HG03378 (cell line): ENCODE data around the gene KLHDC4.
"Not testable (repeated sequence)": the region's sequence is repeated elsewhere in the genome, so short reads cannot be mapped to it uniquely, and the experiment has no call there.

Experiments
- ATAC-seq: cut with Tn5 transposase; IDR thresholded peaks from one replicate; pipeline ENCODE4 v1.9.1; 2021; ENCODE audit warnings: mild to moderate bottlenecking, moderate library complexity; ENCODE audit not compliant: unreplicated experiment

KLHDC4 gene

DNA sequence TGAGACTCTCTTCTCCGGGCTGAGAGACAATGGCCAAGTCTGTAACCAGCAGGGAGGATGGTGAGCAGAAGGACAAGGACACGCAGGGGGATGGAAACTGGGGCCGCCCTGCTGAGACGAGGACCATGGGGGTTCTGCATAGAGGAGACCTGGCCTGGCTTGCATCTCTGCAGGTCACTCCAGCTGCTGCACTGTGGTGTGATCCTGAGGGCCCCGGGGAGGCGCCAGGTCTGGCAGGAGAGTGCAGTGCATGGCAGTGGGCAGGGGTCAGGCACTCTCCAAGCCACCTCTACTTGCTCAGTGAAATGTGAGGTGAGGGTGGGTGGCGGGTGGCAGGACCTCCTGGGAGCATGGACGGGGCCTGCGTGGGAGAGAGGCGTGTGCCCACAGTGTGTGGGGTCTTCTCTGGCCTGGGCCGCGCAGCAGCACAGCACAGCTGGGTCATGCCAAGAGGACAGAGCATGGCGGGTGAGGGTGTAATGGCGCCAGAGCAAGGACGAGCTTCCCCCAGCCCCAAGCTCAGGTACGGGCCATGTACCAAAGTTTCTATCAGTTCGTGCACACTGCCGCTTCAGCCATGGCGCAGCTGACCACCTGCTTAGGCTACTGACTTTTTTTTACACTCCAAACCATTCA, 43.1 kb downstream of the KLHDC4 start:
- ATAC-seq = no peak

DNA sequence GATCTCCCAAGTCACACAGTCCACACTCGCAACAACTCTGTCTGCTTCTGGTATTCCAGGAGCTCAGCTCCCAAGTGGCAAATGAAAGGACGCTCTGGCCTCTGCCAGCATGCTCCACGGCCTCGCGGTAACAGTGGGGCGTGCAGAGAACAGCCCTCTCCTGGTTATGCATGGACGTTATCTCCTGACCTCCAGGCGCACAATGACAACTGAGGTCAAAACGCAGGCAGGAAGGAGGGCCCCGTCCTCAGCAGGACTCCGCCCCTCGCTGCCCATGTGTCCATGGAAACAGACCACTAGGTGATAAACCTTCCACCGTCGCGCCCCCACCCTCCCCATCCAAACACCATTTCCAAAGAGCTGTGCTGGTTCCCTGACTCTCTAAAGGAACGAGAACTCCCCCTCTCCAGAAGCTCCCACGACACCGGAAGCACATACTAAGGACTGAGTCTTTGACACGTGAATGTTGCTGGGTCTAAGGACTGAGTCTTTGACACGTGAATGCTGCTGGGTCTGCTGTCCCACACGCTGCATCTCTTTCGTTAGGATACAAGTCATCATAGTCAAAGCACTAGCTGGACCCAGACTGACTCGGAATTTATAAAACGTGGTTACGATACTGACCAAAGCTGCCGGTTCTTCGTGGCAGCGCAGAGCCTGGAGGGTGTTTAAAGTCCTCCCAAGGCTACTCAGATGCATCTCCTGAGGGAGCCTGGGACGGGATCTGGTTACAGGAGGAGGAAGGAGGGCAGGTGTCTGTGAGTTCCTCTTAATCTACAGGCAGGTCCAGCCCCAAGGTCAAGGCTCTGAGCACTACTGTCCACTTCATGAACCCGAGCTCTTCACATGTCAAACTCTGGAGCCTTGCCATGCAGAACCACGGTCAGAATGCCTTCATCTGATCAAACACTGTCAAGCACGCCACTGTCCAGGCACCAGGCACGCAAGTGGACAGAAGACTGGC, 43.9 kb downstream of the KLHDC4 start:
- ATAC-seq = no peak

DNA sequence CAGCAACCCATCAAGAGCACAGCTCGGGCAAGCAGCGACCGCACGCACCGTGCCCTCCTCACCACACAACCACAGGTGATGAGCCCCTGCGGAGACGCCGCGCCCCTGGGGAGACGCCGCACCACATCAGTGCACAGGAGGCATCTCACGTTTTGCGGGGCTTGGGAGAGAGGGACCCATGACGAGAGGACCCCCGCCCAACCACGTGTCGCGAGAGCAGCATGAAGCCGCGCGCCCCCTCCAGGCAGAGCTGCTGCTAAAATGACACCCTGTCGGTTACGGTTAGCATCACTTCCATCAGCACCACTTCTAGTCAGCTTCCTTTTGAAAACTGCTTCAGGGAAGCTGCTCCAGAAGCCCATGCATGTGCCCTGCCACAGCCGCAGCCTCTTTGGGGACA, 45.3 kb downstream of the KLHDC4 start:
- ATAC-seq = no peak

DNA sequence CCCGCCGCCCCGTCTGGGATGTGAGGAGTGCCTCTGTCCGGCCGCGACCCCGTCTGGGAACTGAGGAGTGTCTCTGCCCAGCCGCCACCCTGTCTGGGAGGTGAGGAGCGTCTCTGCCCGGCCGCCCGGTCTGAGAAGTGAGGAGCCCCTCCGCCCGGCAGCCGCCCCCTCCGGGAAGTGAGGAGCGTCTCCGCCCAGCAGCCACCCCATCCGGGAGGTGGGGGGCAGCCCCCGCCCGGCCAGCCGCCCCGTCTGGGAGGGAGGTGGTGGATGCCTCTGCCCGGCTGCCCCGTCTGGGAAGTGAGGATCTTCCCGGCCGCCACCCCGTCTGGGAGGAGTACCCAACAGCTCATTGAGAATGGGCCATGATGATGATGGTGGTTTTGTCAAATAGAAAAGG, 47.0 kb downstream of the KLHDC4 start:
- ATAC-seq = not testable (repeated sequence)

DNA sequence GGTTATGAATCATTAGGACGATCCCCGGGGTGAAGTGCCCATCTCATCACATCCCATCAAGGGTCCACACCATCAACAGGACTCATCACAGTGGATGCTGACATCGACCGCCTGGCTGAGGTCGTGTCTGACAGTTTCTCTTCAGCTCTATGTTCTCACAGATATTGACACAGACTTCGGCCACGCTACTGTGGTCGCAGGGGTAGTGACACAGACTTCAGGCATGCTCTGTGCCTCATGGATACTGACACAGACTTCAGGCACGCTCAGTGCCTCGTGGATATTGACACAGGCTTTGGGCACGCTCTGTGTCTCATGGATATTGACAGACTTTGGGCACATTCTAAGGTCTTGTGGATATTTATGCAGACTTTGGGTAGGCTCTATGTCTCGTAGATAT, 50.1 kb downstream of the KLHDC4 start:
- ATAC-seq = no peak

DNA sequence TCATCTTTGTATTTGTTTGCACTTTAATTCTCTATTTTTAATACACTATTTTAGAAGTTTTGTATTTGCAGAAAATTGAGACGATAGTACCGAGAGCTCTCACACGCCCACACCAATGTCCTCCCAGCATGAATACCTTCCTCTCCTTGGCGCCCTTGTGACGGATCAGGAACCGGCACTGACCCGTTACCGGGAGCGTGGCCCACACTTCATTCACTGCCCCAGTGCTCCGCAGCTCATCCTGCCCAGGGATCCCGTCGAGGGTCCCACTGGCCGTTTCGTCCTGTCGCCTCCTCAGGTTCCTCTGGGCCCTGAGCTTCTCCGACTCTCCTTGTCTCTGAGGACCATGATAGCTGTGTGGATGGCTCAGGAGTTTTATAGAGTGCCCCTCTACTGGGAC, 50.6 kb downstream of the KLHDC4 start:
- no peak for ATAC-seq

DNA sequence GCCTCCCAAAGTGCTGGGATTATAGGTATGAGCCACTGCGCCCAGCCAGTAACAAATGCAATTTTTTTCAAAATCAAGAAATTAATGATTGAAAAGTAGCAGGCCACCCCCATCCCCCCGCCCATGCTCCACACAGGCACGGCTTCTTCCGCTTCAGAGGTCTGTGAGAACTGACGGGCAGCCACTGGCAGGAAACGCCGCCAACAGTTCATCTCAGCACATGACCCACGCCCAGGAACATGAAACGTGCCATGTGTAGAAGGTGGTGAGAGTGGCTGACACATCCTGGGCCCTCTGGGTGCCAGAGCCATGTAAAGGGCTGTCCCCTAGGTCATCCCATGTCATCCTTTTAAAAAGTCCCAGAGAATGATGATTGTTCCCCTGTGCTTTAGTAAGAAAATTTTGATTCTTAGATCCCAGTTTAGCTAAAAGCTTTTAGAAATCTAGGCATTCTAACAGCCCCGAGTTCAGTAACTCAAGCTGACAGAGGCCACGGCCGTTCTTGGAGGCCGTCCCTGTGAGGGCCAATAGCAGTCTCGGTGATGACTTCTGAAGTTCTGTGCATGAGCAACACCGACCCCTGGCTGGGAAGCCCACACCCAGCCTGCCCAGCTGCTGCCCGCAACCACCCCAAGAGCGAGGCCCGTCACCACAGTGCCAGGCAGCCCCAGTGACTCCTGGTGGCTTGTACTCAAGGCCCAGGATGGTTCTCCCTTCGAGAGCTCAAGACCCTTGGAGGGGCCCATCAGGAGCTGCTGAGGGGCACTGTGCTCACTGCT, 52.1 kb downstream of the KLHDC4 start:
- ATAC-seq = no peak

DNA sequence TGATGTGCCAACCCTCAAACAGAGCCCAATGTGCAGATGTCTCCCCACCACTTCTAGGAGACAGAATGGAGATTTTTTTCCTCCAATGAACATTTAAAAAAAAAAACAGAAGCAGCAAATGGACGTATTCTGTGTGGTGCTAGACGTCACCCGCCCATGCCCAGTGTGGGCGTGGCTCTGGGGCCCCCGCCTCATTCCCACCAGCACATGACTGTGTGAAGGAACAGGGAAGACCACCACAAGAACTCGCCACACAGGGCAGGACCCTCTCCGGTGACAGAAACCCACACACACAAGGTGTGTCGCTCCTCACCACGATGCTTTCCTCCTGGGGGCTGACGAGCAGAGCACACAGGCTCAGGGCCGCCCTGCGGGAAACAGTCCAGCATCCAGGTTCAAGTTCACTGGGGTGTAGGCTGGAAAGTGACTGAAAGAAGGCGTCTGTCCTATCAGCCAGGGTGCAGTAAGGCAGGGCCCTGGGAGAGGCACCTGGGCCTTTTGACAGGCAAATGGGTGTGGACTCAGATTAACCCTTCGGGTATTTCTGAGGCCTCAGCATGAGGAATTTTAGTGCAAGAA, 53.5 kb downstream of the KLHDC4 start:
- no peak for ATAC-seq

DNA sequence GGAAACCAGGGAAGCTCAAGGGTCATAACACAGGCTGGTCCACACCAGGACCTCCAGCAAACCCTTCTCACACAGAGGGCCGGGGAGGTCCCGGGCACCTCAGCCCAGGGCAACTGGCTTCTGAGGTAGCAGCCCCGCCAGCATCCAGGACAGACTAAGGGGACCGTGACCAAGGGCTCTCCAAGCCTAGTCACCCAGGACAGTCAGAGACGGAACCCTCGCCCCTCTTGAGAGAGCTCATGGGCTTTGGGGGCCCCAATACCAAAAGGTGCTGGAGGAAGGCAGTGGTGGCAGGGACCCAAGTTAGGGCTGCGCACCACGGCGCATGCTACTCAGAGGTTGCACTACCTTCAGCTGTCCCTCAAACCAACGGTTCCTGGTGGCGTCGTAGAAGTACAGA, 54.9 kb downstream of the KLHDC4 start:
- ATAC-seq = no peak

DNA sequence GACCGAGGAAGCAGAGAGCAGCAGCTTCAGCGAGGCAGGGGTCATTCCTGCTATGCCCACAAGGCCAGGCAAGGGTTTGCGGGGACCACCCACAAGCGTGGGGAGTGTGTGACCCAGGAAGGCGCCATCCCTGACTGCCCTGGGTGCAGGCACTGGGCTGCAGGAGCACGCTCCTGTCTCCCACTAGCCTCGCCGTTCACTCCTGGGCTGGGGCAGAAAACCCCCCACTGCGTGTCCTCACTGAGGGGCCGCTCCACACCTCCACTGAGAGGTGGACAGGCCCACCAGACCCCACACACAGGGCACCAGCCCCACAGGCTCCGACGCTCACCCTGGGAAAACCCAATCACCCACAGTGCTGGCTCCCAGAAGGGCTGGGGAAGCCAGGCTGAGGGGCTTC, 56.1 kb downstream of the KLHDC4 start:
- ATAC-seq = no peak

DNA sequence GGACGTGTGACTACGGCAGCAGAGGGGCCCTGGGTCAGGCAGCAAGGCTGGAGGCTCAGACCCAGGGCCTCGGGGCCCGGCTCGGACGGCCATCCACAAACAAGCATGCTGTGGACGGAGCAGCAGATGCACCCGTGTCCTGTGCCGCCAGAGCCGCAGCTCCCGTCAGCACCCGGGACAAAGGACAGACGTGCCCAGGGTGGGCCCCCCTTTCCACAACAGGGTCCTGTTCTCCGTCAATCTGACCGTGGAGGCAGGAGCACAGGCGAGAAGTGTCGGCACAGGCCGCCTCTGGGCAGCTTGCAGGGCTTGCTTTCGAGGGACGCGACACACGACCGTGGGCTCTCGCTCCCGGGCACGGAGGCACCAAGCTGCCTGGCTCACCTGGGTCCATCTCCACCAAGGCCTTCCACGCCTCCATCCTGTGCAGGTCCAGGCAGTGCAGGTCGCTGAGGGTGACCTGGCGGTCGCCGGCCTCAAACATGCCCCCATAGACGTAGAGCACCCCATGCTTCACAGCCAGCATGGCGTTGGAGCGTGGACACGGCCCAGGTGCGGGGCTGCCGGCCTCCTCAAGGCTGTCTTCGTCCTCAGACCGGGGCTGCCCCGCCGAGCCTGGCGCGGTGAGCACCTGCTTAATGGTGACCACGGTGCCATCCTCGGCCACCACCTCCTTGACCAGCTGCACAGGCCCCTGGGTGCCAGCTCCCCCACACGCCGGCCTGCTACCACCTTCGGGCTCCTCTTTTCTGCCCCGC, 56.7 kb downstream of the KLHDC4 start:
- ATAC-seq = no peak

DNA sequence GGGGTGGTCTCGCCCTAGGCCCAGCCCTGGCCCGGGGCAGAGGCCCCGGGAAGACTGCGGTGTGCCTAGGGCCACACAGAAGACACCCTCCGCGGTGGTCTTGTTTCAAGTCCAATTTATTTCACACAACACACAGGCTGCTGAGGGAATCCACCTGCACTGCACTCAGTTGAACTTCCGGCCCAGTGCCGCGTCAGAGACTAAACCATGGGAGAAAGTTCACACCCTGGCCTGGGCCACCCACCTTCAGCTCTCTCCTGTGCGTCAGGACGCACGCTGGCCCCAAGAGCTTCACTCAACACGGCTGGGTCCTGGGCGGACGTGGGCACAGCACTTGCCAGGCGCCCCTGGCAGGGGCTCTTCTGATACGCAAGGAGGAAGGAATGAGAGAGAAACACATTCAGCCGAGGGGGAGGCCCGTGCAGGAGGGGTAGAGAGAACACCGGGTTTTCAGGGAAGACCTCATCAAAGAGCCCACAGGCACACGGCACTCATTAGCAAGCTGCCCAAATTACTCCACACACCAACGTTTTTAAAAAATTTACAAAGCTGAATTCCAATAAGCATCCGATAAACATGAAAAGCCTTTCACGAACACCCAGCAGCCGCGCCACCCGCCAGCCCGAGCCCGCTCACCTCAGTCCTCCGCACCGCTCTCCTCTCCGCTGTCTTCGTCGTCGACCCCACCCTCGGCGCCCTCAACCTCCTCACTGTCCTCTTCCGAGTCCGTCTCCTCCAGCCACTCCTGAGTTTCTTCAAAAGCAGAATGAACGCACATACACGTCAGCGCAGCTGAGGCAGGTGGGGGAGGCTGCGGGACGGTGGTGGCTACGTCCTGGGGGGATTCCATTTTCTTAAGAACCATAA, 57.8 kb downstream of the KLHDC4 start:
- ATAC-seq = no peak

DNA sequence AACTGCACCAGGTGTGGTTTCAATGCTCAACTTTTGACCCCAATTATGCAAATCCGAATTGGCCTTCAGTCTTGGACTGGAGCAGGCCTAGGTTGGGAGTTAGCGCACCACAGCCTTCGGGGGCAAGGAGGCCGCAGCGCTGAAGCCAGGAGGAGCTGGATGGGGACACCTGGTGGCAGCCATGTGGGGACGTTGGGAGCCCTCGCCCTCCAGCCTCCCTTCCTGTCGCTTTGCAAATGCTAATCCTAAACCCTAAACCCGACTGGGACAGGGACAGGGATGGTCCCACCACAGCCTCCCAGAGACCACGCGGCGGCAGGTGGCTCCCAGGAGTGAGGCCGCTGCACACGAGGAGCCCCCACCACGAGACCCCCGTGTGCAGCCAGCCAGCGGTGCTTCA, 58.7 kb downstream of the KLHDC4 start:
- no peak for ATAC-seq

DNA sequence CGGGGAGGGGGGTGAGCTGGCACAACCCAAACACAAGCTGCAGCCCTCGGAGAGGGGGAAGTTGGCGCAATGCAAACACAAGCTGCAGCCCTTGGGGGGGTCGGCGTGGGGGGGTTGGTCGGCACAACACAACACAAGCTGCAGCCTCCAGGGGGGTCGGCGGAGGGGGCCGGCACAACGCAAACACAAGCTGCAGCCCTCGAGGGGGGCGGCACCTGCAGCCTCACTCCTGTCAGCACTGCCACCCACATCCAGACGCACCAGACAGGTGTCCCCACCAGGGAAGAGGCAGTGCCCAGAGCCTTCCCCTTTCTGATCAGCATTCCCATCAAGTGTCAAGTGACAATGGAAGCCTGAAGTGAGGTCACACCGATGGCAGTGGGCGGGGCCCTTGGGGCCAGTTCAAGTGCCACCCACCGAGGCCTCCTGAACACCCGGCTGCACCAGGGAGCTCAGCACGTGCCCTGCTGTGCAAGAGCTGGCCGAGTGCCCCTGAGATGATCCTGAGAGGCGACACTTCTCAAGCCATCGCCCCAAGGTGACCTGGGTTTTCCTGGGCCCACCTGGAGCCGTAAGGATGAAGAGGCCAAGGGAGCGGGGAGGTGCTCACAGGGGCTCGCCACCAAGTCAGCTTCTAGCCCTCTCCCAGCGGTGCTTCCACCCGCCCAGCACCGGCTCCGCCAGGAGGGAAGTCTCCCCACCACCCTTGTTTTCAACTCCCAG, 59.3 kb downstream of the KLHDC4 start:
- ATAC-seq = no peak

DNA sequence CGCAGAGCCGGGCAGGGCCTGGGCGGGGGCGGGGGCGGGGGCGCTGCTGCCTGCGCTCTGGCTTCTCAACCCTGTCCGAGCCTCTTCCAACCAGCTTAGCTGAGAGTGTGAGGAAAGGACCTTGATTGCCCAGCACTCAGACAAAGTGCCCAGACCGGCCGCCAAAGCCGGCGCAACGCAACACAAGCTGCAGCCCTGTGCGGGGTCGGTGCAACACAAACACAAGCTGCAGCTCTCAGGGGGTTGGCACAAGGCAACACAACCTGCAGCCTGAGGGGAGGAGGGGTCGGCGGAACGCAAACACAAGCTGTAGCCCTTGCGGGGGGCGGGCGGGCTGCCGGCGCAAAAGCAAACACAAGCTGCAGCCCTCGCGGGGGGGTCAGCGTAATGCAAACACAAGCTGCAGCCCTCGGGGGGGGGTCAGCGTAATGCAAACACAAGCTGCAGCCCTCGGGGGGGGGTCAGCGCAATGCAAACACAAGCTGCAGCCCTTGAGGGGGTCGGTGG, 60.0 kb downstream of the KLHDC4 start:
- no peak for ATAC-seq

DNA sequence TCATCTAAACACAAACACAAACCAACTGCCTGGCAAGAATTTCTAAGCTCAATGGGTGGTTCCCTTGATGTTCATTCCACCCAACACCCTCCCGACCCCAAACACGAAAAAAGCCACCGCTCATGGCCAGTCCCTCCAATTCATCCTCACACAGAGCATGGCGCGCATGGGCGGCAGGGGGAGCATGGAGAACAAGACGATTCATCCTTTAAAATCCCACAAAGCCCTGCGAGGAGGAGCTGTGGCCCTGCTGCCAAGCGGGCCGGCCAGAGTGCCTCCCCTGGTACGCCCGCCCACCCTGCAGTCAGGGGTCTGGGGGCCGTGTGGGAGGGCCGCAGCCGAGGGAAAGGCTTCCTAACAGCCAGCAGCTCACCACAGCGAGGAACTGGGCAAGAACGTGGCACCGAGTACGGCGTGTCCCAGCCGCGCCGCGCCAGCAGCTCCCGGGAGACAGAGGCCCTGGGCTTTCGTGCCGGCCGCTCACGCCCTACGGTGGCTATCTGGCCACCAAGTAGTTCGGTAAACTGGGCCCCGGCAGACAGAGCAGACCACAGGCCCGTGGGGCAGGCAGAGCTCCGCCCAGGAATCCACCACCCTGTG, 60.9 kb downstream of the KLHDC4 start:
- no peak for ATAC-seq

DNA sequence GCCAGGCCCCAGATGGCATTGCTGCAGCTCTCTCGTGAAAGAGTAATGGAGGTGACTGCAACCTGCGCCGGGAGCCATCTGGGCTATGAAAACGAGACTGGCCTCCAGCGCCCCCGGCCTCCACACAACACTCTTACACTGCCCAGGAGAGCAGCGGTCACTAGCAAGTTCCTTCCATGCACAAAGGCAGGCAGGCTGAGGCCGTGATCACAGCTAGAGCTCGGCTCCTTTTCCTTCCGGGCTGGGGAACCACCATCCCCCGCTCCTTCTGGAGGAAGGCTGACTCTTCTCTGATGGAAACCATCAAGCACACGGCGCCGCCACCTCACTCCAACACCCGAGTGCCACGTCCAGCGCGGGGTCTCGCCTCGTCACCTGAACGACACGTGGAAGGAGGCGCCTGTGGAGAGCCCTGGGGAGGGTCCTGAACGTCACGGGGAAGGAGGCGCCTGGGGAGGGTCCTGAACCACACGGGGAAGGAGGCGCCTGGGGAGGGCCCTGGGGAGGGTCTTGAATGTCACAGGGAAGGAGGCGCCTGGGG, 61.9 kb downstream of the KLHDC4 start:
- no peak for ATAC-seq

DNA sequence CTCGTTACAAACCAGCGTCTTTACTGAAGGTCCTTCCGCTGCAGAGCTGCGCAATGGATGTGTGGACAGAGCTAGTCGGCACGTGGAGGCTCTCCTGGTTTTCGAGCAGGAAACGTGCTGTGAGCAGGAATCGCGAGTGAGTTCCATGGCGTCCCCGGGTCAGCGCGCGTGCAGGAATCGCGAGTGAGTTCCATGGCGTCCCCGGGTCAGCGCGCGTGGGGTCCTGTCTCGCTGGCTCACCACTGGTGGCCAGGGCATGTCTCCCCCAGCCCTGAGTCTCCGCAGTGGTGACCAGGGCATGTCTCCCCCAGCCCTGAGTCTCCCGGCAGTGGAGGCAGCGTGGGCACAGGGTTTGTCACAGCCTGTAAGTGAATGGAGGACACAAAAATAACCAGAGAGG, 62.7 kb downstream of the KLHDC4 start:
- ATAC-seq = no peak
